Panc1 (cell line): ENCODE results near the gene MAGIX. TPM values are rescaled to one million over a fixed set of nuclear protein-coding genes. Genes with fewer than 3 reads are reported as not detected.

ENCODE experiments used
- ATAC-seq: fragments of 200-7000 bp; cut with Tn5 transposase; 2 replicates; pipeline ENCODE4 v1.9.1; 2020; ENCODE audit warnings: mild to moderate bottlenecking, moderate library complexity
- BruUV-seq: library from RNA; stranded (reverse); fragments of 400-500 nt; replicated peaks from 2 replicates; lab custom pipeline; 2021; lab: Mats Ljungman, UMichigan
- CTCF ChIA-PET: fragments of 300-600 bp; sonication (Branson Sonifier 250); formaldehyde crosslinking; loops from one replicate; lab custom pipeline; 2022; ENCODE audit warnings: antibody characterized with exemption; lab: Charles Lee
- POLR2A ChIA-PET: fragments of 300-600 bp; sonication (Branson Sonifier 250); formaldehyde crosslinking; loops from one replicate; lab custom pipeline; 2022; ENCODE audit warnings: antibody characterized with exemption; lab: Charles Lee
- DNase-seq: peaks from one replicate; pipeline ENCODE4 v3.0.0-alpha.2; 2010; ENCODE audit warnings: low read depth, low spot score
- H3K27ac ChIP-seq: 2 replicates; pipeline ENCODE4 v1.5.1; 2011; ENCODE audit warnings: mild to moderate bottlenecking, low read length, inconsistent platforms
- H3K27me3 ChIP-seq: fragments of 200-500 bp; sonication (Bioruptor generic); 2 replicates; pipeline ENCODE4 v1.6.0; 2014; ENCODE audit warnings: low read length, inconsistent platforms; ENCODE audit not compliant: control insufficient read depth, insufficient read depth
- H3K36me3 ChIP-seq: fragments of 200-500 bp; sonication (Bioruptor generic); 2 replicates; pipeline ENCODE4 v1.5.1; 2014; ENCODE audit warnings: inconsistent platforms, mild to moderate bottlenecking, low read length, moderate library complexity; ENCODE audit not compliant: control insufficient read depth, insufficient read depth
- H3K4me1 ChIP-seq: 2 replicates; pipeline ENCODE4 v1.5.1; 2011; ENCODE audit warnings: inconsistent platforms, mild to moderate bottlenecking, low read length, moderate library complexity; ENCODE audit not compliant: control insufficient read depth, insufficient read depth
- H3K4me3 ChIP-seq, 2 experiments: 2 replicates each; pipeline ENCODE4 v1.5.1; 2011 to 2012; ENCODE audit warnings: low read depth in 2 of 2, low read length in 2 of 2, mild to moderate bottlenecking in 2 of 2, inconsistent platforms in 1 of 2, moderate library complexity in 1 of 2
- H3K9me3 ChIP-seq: fragments of 200-500 bp; sonication (Bioruptor generic); 2 replicates; pipeline ENCODE4 v1.5.1; 2014; ENCODE audit warnings: low read depth, mild to moderate bottlenecking, inconsistent platforms, low read length, moderate library complexity; ENCODE audit not compliant: control insufficient read depth, insufficient read depth
- POLR2AphosphoS5 ChIP-seq: IDR thresholded peaks from 2 replicates; pipeline ENCODE4 v1.6.1; 2012; ENCODE audit warnings: mild to moderate bottlenecking, low read depth, low read length, moderate library complexity
- REST ChIP-seq, 2 experiments: IDR thresholded peaks; 2 replicates each; pipeline ENCODE4 v1.6.1; 2011 to 2012; ENCODE audit warnings: low read depth in 2 of 2, control low read depth in 1 of 2, low read length in 1 of 2, mild to moderate bottlenecking in 1 of 2, moderate library complexity in 1 of 2; ENCODE audit not compliant: insufficient read depth in 1 of 2
- SIN3A ChIP-seq: IDR thresholded peaks from 2 replicates; pipeline ENCODE4 v1.6.1; 2012; ENCODE audit warnings: low read depth, mild to moderate bottlenecking, low read length, moderate library complexity, borderline replicate concordance; ENCODE audit not compliant: insufficient read depth
- TCF7L2 ChIP-seq: IDR thresholded peaks from 2 replicates; pipeline ENCODE4 v1.6.1; 2011; ENCODE audit warnings: mild to moderate bottlenecking, low read depth, low read length, inconsistent platforms
- in situ Hi-C: cut with HindIII; loops from 2 replicates; pipeline ENCODE4 v1.10.0; 2016; ENCODE audit warnings: low sequenced_read_pairs, low pct_unique_long_range_greater_than_20kb
- intact Hi-C: fragments of 100-400 bp; cut with micrococcal nuclease; formaldehyde crosslinking; loops from one replicate; pipeline ENCODE4 v1.10.0; 2022; ENCODE audit not compliant: unreplicated experiment
- total RNA-seq: library from RNA; stranded (reverse); gene quantifications from one replicate; pipeline ENCODE4 v1.2.1, GENCODE V29; 2021; ENCODE audit not compliant: unreplicated experiment
- TF ChIP-seq, protein P1 (sequence below): fragments of 450-650 bp; IDR thresholded peaks from 2 replicates; pipeline ENCODE4 v1.5.1; 2017; ENCODE audit warnings: mild to moderate bottlenecking

MAGIX gene
- total RNA-seq, 1 experiment from 2014 or later: 3.8 TPM

DNA sequence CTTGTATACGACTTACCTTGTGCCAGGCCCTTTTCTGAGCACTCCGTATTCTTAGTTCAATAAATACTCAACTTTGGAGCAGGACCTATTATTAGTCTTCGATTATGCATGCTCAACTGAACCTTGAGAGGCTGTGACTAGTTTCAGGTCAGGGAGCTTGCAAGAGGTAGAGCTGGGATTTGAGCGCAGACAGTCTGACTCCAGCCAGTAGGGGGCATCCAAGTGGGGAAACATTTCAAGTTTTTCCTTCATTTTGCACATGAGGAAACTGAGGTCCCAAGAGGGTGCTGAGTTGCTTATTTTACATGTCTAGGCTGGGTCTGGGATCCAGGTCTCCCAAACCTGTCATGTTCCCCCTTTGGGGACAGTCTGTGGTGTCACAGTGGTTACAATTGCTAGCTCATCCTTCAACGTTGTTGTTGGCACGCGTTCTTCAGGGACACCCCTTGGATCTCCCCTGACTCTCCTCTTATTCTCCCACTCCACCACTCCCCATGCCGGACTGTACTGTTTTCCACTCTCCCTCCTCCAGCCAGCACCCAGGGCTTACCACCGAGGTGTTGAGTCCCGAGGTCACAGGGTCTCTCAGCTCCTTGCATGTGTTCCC, 30.3 kb downstream of the MAGIX start:
- DNase-seq (no peak), ATAC-seq (no peak)
- intact Hi-C loops: loop anchor here (5.0 kb wide), 1 partner anchor 84 kb away; no protein-coding TSS in a partner anchor
- BruUV-seq: no TSS peak
- in situ Hi-C loops: no loop called here
- H3K27me3 ChIP-seq: no peaks in the 10 kb centered on the region
- peaks cover 15% of the 10 kb centered on the region for H3K4me1 ChIP-seq
- H3K36me3 ChIP-seq: no peaks in the 10 kb centered on the region
- H3K4me3 ChIP-seq: no peak overlapping the region
- no peaks in the 10 kb centered on the region for H3K9me3 ChIP-seq
- ChIA-PET CTCF (interaction anchor here (0.6 kb wide), 1 partner anchor 134 kb away, joined by 3 read pairs; no protein-coding TSS in a partner anchor), POLR2A (interaction anchor here (0.7 kb wide), 1 partner anchor 8 kb away, joined by 3 read pairs; no protein-coding TSS in a partner anchor)
- H3K27ac ChIP-seq: no peak overlapping the region
- TF ChIP-seq, protein P1, sequence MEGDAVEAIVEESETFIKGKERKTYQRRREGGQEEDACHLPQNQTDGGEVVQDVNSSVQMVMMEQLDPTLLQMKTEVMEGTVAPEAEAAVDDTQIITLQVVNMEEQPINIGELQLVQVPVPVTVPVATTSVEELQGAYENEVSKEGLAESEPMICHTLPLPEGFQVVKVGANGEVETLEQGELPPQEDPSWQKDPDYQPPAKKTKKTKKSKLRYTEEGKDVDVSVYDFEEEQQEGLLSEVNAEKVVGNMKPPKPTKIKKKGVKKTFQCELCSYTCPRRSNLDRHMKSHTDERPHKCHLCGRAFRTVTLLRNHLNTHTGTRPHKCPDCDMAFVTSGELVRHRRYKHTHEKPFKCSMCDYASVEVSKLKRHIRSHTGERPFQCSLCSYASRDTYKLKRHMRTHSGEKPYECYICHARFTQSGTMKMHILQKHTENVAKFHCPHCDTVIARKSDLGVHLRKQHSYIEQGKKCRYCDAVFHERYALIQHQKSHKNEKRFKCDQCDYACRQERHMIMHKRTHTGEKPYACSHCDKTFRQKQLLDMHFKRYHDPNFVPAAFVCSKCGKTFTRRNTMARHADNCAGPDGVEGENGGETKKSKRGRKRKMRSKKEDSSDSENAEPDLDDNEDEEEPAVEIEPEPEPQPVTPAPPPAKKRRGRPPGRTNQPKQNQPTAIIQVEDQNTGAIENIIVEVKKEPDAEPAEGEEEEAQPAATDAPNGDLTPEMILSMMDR: peak; percentile 86
- TF ChIP-seq POLR2AphosphoS5: no peak

DNA sequence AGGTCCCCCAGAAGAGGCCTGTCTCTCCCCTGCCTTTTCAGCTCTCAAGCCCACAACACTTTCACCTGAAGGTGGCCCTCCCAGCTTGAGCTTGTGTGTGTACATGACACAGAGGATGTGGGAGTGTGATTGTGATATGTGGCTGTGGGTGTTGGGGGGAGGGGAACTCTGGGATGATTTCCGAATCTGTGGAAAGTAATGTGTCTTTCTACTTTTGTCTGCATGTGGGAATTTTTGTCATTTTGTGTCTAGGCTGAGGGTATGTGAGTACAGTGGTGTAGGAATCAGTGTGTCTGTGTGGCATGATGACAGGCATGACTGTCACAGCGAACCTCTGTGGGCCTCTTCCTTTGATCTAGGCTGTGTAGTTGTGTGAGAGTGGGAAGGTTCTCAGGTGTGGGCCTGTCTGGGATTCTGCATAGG, 31.0 kb downstream of the MAGIX start:
- ChIA-PET CTCF (interaction anchor here (0.5 to 0.6 kb wide), 2 partner anchors 97 to 134 kb away, joined by 3 to 8 read pairs; no protein-coding TSS in a partner anchor), POLR2A (no interaction called here)
- Histone ChIP-seq H3K4me3 (no peak overlapping the region), H3K27ac (no peak overlapping the region), H3K27me3 (no peaks in the 10 kb centered on the region), H3K36me3 (no peaks in the 10 kb centered on the region), H3K9me3 (no peaks in the 10 kb centered on the region), H3K4me1 (peaks cover 10% of the 10 kb centered on the region)
- TF ChIP-seq REST (IDR thresholded peaks at IDR 0.05; ENCODE audit: insufficient read depth in 1 of 2, low read depth in 2 of 2, low read length in 1 of 2) (no peak), POLR2AphosphoS5 (no peak), TCF7L2 (0 out of 2 replicates have a peak, but pooled peaks have one; percentile 19), SIN3A (no peak)
- no peak for ATAC-seq
- in situ Hi-C loops: no loop called here
- intact Hi-C loops: loop anchor here (5.0 kb wide), 1 partner anchor 84 kb away; no protein-coding TSS in a partner anchor
- DNase-seq: no peak
- no TSS peak for BruUV-seq

GRCh38 chrX:49197543-49198087, 35.1 kb downstream of the MAGIX start:
- POLR2A ChIA-PET: interaction anchor here (0.6 kb wide), 1 partner anchor 26 kb away, joined by 8 read pairs; the partner anchor contains the start of gene PLP2
- intact Hi-C loops (no loop called here), in situ Hi-C loops (no loop called here)
- no peak for DNase-seq
- H3K4me3 ChIP-seq: no peak overlapping the region
- TF ChIP-seq REST (IDR thresholded peaks at IDR 0.05; ENCODE audit: insufficient read depth in 1 of 2, low read depth in 2 of 2, low read length in 1 of 2) (no peak), POLR2AphosphoS5 (no peak), SIN3A (no peak), TCF7L2 (no peak)
- TF ChIP-seq, protein P1: no peak
- no peak for ATAC-seq
- no peak overlapping the region for H3K27ac ChIP-seq
- peaks cover 7% of the 10 kb centered on the region; the same call in 1 of the 2 replicates for H3K4me1 ChIP-seq
- no peaks in the 10 kb centered on the region for H3K36me3 ChIP-seq
- no TSS peak for BruUV-seq
- H3K27me3 ChIP-seq: no peaks in the 10 kb centered on the region
- CTCF ChIA-PET: no interaction called here
- no peaks in the 10 kb centered on the region for H3K9me3 ChIP-seq
